ENCODE data around the gene SWI5.

The SWI5 gene

DNA sequence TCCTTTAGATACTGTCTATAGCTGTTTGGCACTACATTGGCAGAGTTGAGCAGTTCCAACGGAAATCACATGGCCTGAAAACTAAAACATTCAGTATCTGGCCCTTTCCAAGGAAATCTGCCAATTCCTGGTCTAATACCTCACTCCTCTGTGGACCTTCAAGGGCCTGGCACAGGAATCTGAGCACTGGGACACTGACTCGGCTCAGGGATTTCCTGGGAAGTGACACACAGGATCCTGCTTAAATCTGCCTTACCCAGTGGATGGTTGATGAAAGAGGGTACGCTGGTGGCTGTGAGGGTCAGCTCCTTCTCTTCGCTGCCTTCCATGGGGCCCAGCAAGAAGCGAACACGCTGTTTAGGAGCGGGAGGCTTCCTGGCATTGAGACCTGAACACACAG, 45.3 kb downstream of the SWI5 start:
- DNase-seq (ENCODE audit: low spot score), result no peak

DNA sequence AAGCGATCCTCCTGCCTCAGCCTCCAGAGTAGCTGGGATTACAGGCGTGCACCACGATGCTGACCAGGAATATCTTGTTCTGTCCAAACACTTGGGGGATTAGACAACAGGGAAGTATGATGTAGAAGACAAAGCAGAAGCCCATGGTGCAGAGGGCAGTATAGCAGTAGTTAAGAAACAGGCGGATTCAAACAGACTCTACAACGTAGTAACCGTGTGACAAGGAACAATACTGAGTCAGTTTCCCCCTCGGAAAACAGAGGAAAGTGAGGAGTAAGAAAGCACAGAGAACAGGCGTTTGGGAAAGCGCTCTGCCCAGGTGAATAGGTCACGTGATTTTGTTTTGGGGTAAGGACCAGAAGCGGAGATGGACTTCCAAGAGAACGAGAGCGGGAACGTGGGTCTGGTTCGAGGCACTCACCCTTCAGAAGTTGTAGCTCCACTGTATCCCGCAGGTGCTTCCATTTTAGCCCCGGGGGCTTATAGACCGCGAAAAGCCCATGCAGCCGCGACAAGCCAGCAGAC, 45.9 kb downstream of the SWI5 start:
- DNase-seq (ENCODE audit: low spot score), result no peak

DNA sequence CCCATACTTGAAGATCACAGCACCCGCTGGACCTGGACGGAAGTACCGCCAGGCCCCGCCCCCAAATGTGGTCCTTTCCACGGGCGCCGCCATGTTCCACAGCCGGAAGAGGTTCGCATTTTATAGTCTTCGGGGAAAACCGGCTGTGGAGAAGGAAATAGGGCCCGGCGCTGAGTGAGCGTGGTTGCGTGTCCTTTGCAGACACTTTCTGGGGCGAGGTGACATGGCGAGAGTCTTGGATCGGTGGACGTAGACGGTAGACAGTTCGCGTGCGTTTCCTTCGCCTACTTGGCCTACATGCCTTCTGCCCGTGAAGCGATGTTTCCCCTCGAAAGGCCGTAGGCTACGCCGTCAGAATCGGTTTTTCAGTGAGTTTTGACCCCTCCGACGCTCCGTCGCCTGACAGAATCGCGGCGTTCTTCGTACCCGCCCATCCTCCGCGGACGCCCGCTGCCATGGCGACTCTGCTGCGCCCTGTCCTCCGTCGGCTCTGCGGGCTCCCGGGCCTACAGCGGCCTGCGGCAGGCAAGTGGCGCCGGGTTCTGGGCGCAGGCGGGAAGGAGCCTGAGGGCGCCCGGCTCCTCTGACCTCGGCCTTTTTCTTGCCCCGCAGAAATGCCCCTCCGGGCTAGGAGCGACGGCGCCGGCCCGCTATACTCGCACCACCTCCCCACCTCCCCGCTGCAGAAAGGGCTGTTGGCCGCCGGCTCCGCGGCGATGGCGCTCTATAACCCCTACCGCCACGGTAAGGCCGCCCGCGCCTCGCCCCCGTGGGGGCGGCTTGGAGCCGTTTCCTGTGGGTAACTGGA, 46.5 kb downstream of the SWI5 start, which contains the start of the genes COQ4 and TRUB2:
TSS of gene COQ4 (plus strand) at position 436 of the 808 bp plus-strand sequence. CDS start at position 456, 20 bp downstream.
TSS of gene TRUB2 (minus strand) at position 44 of the 808 bp plus-strand sequence. CDS start at position 5, 39 bp downstream.
- DNase-seq (ENCODE audit: low spot score), result peak; percentile 94

DNA sequence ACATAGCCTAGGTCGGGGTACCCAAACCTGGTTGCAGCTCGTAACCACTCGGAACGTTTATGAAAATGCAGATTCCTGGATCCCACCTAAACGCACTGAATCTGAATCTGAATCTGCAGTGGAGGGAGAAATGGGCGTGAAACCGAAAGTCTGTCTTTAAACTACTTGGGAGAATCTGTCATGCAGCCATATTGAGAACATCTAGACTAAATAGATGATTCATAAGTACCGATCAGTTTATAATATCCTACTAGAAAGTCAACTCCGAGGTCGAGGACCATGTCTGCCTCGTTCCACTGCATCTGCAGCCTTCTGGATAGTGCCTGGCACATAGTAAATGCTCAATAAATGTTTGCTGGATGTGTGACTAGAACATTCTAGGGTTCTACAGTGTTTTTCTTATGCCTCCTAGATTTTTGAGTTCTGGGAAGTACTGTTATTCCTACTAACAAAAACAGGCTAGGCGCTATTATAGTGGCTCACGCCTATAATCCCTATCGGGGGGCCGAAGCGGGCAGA, 47.2 kb downstream of the SWI5 start:
- DNase-seq (ENCODE audit: low spot score), result no peak

DNA sequence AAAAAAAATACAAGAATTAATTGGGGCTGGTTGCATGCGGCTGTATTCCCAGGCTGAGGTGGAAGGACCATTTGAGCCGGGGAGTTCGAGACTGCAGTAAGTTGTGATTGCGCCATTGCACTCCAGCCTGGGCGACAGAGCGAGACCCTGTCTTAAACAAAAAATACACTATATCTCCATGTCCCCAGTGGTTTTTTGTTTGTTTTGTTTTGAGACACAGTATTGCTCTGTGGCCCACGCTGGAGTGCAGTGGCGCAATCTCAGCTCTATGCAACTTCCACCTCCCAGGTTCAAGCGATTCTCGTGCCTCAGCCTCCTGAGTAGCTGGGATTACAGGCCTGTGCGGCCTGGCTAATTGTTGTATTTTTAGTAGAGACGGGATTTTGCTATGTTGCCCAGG, 47.7 kb downstream of the SWI5 start:
- DNase-seq (ENCODE audit: low spot score), result no peak

GRCh38 chr9:128324401-128324800, 48.3 kb downstream of the SWI5 start:
- DNase-seq (ENCODE audit: low spot score), result no peak

GRCh38 chr9:128325629-128326028, 49.6 kb downstream of the SWI5 start:
- DNase-seq (ENCODE audit: low spot score), result no peak

DNA sequence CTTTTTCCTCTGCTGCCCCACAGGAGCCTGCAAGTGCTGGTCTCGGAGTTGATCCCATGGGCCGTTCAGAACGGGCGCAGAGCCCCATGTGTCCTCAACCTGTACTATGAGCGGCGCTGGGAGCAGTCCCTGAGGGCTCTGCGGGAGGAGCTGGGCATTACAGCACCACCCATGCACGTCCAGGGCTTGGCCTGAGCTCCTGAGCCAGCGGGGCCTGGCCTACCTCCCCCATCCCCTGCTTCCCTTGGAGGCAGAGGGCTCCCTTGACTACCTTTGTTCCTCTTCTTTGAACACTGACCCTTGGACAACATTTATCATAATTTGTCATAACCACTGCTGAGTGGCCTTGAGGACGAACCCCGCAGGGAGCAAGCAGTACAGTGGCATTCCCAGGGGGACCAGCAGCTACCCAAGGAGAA, 57.4 kb downstream of the SWI5 start:
- no peak for DNase-seq (ENCODE audit: low spot score)

DNA sequence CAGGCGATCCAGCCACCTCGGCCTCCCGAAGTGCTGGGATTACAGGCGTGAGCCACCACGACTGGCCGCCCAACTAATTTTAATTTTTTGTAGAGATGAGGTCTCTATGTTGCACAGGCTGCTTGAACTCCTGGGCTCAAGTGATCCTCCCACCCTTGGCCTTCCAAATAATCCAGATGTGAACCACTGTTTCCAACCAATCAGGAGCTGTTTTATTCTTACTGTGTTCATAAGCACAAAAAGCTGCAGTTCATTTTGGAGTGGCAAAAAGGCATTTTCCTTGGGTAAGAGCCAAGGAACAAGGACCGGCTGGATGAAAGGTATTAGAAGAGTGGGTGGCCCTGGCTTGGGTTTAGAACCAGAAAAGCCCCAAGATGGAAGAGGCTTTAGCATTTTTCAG, 59.1 kb downstream of the SWI5 start:
- DNase-seq (ENCODE audit: low spot score), result no peak

DNA sequence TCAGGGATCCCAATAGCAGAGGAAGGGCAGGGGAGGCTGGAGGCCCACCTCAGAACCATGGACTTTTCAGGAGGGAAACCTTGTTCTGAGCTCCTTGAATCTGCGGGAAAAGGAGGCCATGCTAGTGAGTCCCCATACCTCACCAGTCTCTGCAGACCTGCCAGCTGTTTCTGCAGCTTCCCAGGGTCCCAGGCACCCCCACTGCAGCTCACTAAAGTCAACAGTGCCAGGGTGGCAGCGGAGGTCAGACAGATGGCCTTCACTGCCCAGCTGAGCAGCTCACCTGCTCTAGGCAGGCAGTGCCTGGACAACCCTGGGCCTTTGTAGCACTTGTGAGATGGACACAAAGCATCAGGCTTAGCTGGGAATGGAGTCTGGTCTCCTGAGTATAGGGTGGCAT, 59.8 kb downstream of the SWI5 start:
- no peak for DNase-seq (ENCODE audit: low spot score)

DNA sequence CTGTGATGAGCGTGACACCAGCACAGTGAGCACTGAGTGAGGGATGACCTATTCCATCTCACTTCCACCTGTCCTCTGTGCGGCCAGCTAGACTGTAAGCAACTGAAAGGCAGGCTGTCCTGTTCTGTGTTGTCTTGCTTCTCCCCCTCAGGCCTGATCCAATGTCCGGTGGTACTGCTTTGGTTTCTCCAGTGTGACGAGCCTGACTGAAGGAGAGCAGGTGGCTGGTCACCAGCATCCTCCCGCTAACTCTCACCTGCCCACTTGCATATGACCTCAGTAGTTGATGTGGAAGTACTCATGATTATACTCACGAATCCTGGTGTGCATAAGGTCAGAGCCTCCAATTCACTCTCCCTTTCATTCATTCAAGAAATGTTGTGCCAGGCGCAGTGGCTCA, 61.9 kb downstream of the SWI5 start:
- no peak for DNase-seq (ENCODE audit: low spot score)

Data from ecto neural progenitor cell (in vitro differentiated cells).